AML-193 (cell line): ENCODE results near the gene CCDC112.
A peak's percentile ranks its signal among the peaks of the same experiment; 100 is the strongest.
"Not testable (repeated sequence)": the region's sequence is repeated elsewhere in the genome, so short reads cannot be mapped to it uniquely, and the experiment has no call there.

Experiments used
- DNase-seq, 2 experiments: peaks; one replicate each; lab custom pipeline; 2025; lab: John Stamatoyannopoulos, UW

CCDC112 gene

GRCh38 chr5:115262011-115262320 is 34.5 kb downstream of the CCDC112 start:
- peak; percentile 59 to 63 for DNase-seq

DNA sequence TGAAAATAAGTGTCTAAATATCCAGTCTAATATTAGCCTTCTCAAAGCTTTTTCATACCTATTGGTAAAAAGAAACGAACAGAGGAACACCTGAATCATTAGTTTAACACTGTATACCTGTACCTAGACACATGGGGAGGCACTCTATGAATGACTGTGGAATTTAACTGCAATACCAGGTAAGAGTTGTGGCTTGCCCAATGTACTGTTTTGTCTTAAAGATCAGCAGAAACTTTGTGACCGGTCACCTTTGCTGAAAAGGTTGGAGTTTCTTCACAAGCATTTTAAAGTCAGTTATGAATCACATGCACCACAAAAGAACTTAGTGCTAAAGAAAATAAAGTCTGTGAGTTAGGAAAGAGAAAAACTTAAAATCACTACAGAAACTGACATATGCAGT is 36.2 kb downstream of the CCDC112 start:
- no peak for DNase-seq

DNA sequence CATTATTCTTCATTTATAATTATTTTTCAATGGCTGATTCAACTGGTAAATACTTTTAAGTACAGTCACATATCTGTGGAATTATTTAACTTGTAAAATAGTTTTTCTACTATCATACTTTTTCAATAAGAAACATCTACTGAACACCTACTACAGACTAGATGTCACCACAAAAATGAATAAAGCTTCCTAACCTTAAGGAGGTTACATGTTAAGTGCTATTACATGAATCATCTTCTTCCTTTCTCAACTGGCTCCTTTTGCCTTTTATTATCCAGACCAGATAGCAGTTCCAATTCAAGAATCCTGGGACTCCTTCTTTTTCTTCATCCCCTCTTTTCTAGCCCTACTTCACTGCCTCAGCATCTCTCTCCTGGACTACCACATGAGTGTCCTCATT is 38.5 kb downstream of the CCDC112 start:
- DNase-seq = no peak

DNA sequence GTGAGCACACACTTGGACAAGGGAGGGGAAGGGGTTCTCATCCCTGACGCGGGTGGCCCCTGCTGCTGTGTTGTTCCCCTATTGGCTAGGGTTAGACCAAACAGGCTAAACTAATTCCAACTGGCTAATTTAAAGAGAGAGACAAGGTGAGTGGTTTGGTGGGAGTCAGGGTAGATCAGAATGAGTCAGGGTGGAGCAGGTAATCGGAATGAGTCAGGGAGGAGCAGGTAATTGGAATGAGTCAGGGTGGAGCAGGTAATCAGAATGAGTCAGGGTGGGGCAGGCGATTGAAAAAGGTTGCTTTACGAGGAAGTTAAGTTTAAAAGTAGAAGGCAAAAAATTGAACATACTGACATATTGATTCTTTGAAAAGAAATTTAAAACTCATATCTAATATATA is 47.1 kb downstream of the CCDC112 start:
- not testable (repeated sequence) for DNase-seq

- peak; percentile 58 to 60 for DNase-seq
These were observed 50.0 kb downstream of the CCDC112 start for GRCh38 chr5:115246361-115246991.

DNA sequence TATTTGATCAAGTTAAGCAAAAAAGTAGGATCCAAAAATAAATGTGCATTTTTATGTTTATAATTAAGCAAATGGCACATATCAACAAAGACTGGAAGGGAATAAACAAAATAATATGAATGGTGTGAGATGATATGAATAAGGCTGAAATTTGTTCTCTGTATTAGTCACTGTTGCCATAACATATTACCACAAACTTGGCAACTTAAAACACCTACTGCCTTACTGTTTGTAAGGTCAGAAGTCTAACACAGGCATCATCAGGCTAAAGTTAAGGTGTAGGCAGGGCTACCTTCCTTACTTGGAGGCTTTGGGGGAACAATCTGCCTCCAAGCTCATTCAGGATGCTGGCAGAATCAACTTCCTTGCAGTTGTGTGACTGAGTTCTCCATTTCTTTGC is 53.0 kb downstream of the CCDC112 start:
- DNase-seq = no peak

- DNase-seq = no peak
These were observed 54.4 kb downstream of the CCDC112 start for GRCh38 chr5:115241881-115242642.

DNA sequence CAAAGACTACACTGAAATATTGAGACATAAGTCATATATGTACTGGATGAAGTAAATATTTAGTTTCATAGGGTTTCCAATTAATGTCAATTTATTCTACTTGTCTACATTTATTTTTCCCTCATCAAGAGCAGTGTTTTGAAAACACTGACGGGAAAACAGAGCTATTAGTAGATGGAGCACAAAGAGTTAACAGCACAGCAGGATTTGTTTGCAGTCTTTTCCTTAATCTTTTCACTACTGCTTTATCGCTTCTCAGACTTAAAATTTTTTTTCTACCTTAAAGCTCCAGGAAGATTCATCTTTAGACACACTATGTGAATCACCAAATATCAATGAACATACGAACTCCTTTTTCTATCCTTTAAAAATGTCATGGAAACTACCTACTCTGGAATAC is 59.4 kb downstream of the CCDC112 start:
- DNase-seq = no peak

- no peak for DNase-seq
These were observed 59.9 kb downstream of the CCDC112 start for GRCh38 chr5:115236599-115236998.

DNA sequence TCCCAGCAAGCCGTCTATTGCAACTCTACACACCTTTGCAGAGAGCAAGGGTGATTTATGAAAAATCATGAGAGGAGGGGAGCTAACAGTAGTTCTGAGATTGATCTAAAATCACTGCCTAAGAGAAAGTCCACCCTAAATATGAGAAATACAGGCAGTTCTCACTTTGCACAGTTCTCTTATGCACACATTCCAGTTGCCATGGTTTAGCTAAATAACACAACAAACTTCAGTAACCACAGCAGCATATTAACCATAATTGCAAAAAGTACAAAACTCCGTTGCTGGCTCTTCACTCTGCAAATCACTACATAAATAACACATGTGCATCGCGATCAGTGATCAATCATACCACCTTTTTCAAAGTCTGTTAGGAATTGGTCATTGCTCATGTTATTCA is 64.9 kb downstream of the CCDC112 start:
- DNase-seq = no peak

DNA sequence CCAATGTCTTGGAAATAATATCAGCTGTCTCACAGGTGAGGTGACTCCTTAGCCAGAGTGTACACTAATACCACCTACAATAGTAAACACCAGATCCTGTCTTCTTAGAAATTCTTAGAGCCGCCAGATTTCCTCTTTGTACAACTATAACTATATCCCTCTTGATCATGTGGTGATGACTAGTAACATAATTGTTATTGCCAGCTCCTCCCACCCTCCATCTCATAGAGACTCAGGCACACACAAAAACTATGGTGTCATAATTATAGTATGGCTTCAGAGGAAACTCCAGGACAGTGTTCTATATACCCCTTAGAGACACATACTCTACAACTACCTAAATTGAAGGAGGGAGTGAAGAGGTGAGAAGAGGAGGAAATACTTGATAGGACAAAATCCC is 66.8 kb downstream of the CCDC112 start:
- no peak for DNase-seq

DNA sequence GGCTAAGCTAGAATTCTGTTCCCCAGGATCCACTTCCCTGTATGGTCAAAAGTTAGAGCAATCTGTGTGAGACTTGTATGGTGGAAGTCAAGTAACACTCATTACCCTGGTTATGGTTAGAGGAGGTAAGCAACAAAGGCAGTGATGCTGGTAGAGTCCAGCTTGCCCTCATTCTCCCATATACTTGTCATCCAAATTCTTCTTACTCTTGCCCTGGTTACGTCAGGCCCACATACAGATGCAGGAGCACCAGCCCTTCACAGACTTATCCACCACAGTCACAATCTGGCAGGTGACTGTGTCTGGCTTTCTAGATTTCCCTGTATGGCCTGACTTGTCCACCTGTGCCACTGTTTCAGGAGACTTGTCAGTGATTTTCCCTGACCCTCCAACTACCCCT is 69.2 kb downstream of the CCDC112 start:
- DNase-seq = no peak
